GM12875 (cell line): Measurements from ENCODE around the gene PTPN2.

ENCODE experiments used
- H3K4me3 ChIP-seq: one replicate; pipeline ENCODE4 v1.5.1; 2011; ENCODE audit warnings: low read depth, low read length, control low read depth
- TF ChIP-seq, protein P1 (sequence below): IDR thresholded peaks from 2 replicates; pipeline ENCODE4 v1.5.1; 2011; ENCODE audit warnings: low read depth, mild to moderate bottlenecking, control low read depth, inconsistent platforms, low read length, moderate library complexity, borderline replicate concordance; ENCODE audit not compliant: insufficient read depth

PTPN2 gene

DNA sequence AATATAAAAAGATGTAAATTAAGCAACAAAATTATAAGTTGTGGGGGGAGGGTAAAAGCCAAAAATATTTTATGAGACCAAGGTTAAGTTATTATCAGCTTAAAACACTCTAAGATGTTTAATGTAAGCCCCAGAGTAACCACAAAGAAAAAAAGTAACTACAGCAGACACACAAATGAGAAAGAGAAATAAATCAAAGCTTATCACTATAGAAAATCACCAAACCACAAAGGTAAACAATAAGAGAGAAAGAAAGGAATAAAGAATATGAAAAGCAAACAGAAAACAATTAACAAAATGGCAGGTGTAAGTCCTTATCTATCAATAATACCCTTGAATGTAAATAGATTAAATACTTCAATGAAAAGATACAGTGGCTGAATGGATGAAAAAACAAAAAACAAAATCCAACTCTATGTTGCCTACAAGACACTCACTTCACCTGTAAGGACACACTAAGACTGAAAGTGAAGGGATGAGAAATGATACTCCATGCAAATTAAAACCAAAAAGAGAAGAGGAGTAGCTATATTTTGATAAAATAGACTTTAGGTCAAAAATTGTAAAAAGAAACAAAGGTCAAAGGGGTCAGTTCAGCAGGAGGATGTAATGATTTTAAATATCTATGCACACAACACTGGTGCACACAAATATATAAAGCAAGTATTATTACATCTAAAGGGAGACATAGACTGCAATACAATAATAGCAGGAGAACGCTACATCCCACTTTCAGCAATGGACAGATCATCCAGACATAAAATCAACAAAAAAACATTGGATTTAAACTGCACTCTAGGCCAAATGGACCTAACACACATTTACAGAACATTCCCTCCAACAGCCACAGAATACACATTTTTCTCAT, 80.7 kb downstream of the PTPN2 start:
- no peak overlapping the region for H3K4me3 ChIP-seq
- TF ChIP-seq, protein P1, sequence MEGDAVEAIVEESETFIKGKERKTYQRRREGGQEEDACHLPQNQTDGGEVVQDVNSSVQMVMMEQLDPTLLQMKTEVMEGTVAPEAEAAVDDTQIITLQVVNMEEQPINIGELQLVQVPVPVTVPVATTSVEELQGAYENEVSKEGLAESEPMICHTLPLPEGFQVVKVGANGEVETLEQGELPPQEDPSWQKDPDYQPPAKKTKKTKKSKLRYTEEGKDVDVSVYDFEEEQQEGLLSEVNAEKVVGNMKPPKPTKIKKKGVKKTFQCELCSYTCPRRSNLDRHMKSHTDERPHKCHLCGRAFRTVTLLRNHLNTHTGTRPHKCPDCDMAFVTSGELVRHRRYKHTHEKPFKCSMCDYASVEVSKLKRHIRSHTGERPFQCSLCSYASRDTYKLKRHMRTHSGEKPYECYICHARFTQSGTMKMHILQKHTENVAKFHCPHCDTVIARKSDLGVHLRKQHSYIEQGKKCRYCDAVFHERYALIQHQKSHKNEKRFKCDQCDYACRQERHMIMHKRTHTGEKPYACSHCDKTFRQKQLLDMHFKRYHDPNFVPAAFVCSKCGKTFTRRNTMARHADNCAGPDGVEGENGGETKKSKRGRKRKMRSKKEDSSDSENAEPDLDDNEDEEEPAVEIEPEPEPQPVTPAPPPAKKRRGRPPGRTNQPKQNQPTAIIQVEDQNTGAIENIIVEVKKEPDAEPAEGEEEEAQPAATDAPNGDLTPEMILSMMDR: no peak

DNA sequence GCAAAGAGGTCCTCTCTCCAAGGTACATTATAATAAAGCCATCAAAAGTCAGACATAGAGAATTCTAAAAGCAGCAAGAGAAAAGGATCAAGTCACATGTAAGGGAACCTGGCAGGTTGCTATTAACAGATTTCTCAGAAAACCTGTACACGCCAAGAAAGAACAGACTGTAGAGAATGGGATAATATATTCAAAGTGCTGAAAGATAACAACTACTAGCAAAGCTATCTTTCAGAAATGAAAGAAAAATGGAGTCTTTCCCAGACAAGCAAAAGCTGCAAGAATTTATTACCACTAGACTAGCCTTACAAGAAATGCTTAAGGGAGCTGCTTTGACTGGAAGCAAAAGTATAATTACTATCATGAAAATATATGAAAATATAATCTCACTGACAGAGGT, 81.5 kb downstream of the PTPN2 start:
- no peak overlapping the region for H3K4me3 ChIP-seq
- TF ChIP-seq, protein P1: no peak

DNA sequence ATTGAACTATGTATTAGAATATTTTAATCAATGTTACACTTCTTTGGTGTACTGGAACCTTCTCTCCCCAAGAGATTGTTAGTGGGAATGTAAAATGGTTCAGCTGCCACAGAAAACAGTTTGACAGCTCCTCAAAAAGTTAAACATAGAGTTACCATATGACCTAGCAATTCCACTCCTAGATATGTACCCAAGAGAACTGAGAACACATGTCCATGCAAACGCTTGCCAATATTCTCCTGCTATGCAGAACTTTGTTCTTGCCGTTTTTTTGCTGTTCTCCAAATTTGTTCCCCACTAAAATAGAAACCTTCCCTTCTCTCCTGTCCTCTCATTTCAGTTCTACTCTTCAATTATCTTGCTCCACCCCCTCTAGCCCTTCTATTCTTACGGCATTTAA, 87.6 kb downstream of the PTPN2 start:
- H3K4me3 ChIP-seq: no peak overlapping the region
- TF ChIP-seq, protein P1: no peak

DNA sequence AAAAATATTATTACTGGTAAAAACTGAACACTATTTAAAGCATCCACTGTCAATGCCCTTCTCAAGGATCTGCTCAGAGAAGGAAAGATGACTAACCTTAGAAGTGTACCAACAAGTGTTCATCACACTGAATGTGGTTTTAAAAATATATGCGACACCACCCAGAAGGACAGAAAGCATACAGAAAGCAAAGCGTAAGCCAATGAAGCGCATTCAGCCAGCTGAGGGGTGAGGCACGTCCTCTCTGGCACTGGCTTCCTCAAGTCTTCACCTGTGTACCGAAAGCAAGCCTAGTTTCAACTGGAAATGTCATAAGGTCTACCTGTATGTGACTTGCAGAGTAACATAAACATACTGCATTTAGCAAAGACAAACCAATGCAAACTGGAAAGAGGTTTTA, 92.4 kb downstream of the PTPN2 start:
- TF ChIP-seq, protein P1: no peak
- H3K4me3 ChIP-seq: no peak overlapping the region

DNA sequence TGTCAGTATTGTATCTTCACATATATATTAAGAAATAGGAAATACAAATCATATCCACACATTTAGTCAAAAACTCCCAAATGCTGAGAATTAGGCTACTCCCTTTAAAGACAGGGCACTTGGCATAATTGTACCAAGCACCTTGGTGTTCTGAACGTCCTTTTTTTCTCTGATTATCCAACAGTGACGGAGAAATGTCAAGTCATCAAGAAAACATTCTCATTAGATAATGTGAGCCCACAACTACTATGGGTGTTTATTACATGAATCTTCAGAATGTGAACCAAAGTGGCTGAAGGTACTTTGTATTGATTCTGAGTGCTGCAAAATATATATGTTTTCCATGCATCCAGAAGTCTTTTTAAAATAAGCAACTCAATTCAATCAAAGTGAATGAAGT, 97.4 kb downstream of the PTPN2 start:
- TF ChIP-seq, protein P1: no peak
- H3K4me3 ChIP-seq: no peak overlapping the region

DNA sequence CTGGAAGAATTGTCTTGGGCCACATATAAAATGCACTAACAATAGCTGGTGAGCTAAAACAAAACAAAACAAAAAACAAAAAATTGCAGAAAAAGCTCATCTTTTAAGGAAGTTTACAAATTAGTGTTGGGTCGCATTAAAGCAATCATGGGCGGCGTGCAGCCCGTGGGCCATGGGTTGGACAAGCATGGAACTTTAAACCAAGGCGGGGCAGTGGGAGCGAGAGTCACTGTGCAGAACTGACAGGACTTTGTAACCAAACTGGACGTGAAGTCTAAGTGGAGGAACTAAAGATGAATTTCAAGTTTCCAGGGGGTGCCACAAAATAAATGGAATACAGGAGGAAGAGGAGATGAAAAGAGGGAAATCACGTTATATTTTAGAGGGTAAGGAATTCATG, 100.5 kb downstream of the PTPN2 start:
- no peak overlapping the region for H3K4me3 ChIP-seq
- TF ChIP-seq, protein P1: no peak

DNA sequence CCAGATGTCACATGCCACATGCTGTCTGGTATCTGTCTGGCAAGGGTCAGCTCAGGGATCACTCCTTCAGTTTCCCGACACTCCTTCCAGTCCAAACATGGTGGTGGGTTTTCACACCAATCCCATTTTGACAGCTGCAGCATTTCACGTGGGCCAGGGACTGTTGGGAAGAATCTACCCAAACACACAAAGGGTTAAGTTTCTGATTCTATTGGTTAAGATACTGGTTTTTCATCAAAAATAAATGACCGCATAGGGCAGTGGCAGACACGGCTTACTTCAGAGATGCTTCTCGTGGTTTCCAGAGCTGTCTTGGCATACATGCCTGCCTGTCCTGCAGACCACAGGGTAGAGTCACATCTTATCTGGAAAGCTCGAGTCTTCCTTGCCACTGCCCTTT, 101.5 kb downstream of the PTPN2 start:
- TF ChIP-seq, protein P1: no peak
- no peak overlapping the region for H3K4me3 ChIP-seq
